Measurements from ENCODE around the gene PTPRM.

GRCh38 chr18:8065284-8065683, 498.2 kb downstream of the PTPRM start:
- no peak for TF ChIP-seq CTCF (IDR thresholded peaks at IDR 0.05)
- TF ChIP-seq POLR2A (IDR thresholded peaks at IDR 0.05) = no peak

Measured in lower leg skin (tissue), 3 donors.